Vagina (tissue), 2 donors: Measurements from ENCODE around the gene CNTD1.

Experiments used
- POLR2AphosphoS5 ChIP-seq, 2 donors: sonication (generic); formaldehyde crosslinking; IDR thresholded peaks; one replicate each; pipeline ENCODE4 v1.9.0; 2017; ENCODE audit warnings: antibody characterized with exemption in 2 of 2, mild to moderate bottlenecking in 2 of 2, low read depth in 1 of 2; ENCODE audit not compliant: insufficient read depth in 1 of 2
- TF ChIP-seq, protein P1 (sequence below), 3 experiments: fragments of 450-650 bp in 2 of 3; fragments of 200-600 bp in 1 of 3; sonication (generic) in 1 of 3; IDR thresholded peaks; one replicate each; pipeline ENCODE4 v1.5.1; 2017 to 2019; ENCODE audit warnings: antibody characterized with exemption in 3 of 3, mild to moderate bottlenecking in 2 of 3, moderate library complexity in 2 of 3

DNA sequence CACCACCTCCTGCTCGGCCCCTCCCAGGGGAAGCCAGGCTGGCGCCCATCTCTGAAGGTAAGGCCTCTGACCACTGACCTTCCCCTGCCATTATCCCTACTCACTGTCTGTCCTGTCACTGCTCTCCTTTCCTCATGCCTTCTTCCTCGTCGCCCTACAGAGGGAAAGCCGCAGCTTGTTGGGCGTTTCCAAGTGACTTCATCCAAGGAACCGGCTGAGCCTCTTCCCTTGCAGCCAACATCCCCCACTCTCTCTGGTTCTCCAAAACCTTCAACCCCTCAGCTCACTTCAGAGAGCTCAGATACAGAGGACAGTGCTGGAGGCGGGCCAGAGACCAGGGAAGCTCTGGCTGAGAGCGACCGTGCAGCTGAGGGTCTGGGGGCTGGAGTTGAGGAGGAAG lies 3.2 kb upstream of the CNTD1 start:
- no peak for TF ChIP-seq POLR2AphosphoS5 (IDR thresholded peaks at IDR 0.05; ENCODE audit: insufficient read depth in 1 of 2, low read depth in 1 of 2)
- TF ChIP-seq, protein P1, sequence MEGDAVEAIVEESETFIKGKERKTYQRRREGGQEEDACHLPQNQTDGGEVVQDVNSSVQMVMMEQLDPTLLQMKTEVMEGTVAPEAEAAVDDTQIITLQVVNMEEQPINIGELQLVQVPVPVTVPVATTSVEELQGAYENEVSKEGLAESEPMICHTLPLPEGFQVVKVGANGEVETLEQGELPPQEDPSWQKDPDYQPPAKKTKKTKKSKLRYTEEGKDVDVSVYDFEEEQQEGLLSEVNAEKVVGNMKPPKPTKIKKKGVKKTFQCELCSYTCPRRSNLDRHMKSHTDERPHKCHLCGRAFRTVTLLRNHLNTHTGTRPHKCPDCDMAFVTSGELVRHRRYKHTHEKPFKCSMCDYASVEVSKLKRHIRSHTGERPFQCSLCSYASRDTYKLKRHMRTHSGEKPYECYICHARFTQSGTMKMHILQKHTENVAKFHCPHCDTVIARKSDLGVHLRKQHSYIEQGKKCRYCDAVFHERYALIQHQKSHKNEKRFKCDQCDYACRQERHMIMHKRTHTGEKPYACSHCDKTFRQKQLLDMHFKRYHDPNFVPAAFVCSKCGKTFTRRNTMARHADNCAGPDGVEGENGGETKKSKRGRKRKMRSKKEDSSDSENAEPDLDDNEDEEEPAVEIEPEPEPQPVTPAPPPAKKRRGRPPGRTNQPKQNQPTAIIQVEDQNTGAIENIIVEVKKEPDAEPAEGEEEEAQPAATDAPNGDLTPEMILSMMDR (IDR thresholded peaks at IDR 0.05), result no peak
